ELF-1 (cell line): ENCODE measurements around the gene GBX2.

Experiments
- DNase-seq: peaks from one replicate; pipeline ENCODE4 v3.0.0-alpha.2; 2016; ENCODE audit warnings: low read depth, low spot score

GBX2 gene

GRCh38 chr2:236117861-236118269, 50.3 kb downstream of the GBX2 start:
- no peak for DNase-seq

GRCh38 chr2:236117401-236117800, 50.8 kb downstream of the GBX2 start:
- DNase-seq = no peak
